Fibroblast of pulmonary artery (primary cell): ENCODE data around the gene GNAL.

ENCODE experiments used
- DNase-seq: peaks from one replicate; pipeline ENCODE4 v3.0.0-alpha.2; 2010; ENCODE audit warnings: low read depth
- H3K4me3 ChIP-seq: replicated peaks from 2 replicates; pipeline ENCODE4 v1.5.1; 2011; ENCODE audit warnings: low read depth, mild to moderate bottlenecking, control low read depth, low read length, moderate library complexity
- TF ChIP-seq, protein P1 (sequence below): IDR thresholded peaks from 2 replicates; pipeline ENCODE4 v1.5.1; 2011; ENCODE audit warnings: mild to moderate bottlenecking, control low read depth, low read length, inconsistent platforms; ENCODE audit errors: missing control alignments

The GNAL gene

DNA sequence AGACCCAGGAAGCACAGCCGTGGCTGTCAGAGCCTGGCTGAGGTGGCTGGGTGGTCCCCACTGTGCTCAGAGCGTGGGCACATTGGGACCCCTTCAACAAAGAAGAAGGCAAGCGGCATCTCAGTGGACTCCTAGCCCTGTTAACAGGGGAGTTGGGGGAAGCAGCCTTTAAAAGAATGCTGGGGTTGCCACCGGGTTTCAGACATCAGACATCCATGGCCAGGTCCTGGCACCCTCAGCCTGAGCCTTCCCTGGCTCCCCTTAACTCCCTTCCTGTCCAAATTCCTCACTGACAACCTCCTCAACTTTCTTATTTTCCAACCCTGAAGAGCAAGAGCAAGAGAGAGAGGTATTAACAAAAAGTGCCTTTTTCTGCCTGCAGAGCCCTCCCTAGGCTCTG, 24.8 kb upstream of the GNAL start:
- no peak for DNase-seq
- no peak overlapping the region for H3K4me3 ChIP-seq
- TF ChIP-seq, protein P1, sequence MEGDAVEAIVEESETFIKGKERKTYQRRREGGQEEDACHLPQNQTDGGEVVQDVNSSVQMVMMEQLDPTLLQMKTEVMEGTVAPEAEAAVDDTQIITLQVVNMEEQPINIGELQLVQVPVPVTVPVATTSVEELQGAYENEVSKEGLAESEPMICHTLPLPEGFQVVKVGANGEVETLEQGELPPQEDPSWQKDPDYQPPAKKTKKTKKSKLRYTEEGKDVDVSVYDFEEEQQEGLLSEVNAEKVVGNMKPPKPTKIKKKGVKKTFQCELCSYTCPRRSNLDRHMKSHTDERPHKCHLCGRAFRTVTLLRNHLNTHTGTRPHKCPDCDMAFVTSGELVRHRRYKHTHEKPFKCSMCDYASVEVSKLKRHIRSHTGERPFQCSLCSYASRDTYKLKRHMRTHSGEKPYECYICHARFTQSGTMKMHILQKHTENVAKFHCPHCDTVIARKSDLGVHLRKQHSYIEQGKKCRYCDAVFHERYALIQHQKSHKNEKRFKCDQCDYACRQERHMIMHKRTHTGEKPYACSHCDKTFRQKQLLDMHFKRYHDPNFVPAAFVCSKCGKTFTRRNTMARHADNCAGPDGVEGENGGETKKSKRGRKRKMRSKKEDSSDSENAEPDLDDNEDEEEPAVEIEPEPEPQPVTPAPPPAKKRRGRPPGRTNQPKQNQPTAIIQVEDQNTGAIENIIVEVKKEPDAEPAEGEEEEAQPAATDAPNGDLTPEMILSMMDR, result no peak

DNA sequence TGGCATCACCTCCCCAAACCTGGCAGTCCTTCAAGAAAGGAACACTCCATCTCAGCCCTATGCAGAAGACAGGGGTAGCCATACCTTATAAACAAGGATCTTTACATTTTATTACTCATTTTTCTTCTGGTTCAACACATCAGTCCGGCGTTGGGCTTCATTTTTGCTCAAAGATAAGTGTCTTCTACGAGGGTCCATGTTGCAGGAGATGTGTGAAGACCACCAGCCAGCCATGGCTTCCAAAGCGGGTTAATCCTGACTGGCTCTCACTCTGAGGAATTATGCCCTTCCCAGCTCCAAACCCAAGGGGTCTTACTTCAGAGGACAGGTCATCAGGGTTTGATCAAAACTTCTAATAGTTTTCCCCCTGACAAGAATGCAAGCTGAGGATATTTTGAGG, 23.9 kb upstream of the GNAL start:
- TF ChIP-seq, protein P1, result no peak
- no peak overlapping the region for H3K4me3 ChIP-seq
- no peak for DNase-seq

DNA sequence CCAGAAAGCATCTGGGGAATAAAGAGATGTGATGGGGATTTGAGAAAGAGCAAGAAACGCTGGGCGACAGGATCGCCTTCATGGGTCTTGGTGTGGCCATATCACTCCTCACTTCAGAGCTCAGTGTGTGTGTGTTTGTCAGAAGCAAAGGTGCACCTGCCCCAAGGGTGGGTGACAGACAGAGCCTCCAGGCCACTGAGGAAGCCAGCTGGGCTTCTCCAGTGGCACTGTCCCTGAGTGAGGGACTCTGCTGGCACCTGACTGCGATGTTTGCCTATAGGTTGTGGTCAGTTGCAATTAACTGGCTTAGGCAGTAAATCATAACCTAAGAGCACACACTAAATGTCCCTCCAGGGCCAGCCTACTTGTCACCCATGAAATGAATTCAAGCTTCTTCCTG, 23.5 kb upstream of the GNAL start:
- TF ChIP-seq, protein P1, result no peak
- no peak for DNase-seq
- no peak overlapping the region for H3K4me3 ChIP-seq

DNA sequence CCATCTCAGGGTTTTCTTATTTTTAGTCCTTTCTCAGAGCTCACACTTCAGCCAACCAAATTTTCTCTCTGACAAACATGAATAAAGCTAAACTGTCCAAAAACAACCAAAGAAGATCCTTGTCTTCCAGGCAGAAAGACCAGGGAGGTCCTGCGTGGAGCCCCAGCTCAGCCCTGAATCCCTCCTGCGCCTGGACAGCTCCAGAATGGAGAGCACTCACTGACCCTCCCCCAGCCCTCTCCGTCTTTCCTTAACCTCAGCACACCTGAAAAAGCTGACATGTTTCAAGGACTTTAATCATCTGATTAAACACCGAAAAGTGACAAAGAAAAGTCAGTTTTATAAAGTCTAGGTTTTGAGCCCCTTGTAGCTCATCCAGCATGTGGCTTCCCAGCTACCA, 22.9 kb upstream of the GNAL start:
- no peak for DNase-seq

DNA sequence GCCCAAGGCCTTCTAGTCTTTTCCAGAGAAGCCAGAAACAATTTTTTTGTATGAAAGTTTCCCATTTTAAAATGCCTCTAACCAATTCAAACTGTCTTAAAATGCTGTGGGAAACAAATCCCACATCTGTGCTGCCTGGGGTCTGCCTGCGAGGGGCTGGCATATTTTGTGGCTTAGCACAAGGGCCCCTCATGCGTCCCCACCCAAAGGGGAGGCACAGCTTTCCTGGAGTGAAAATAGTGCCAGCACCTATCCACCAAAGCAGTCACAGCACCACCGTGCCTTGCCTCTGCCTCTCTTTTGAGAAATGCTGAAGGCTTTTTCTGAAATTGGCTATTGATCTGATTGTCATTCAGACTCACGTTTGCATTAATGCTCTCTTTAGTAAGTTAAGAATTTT, 22.2 kb upstream of the GNAL start:
- no peak for DNase-seq
- no peak overlapping the region for H3K4me3 ChIP-seq
- TF ChIP-seq, protein P1, result no peak

More for the DNA sequence above, 22.9 kb upstream of the GNAL start:
- H3K4me3 ChIP-seq, result no peak overlapping the region
- TF ChIP-seq, protein P1, result no peak

DNA sequence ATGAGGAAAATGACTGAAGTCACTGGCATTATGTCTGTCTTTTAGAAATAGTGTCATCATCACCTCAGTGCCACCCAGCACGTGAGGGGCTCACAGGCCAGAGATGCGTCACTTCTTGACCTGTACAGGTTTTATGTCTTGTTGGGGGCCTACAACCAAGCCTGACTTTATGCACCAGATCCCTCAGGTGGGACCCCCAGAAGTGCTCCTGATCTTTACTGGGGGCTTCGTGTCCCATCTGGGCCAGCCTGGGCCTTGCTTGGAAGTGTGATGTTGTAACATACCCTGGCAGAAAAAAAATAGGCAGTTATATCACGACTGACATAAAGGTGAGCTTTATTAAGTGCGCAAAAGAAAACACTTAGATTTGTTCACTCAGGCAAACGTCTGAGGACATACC, 21.5 kb upstream of the GNAL start:
- no peak for DNase-seq
- TF ChIP-seq, protein P1, result no peak
- H3K4me3 ChIP-seq, result no peak overlapping the region

DNA sequence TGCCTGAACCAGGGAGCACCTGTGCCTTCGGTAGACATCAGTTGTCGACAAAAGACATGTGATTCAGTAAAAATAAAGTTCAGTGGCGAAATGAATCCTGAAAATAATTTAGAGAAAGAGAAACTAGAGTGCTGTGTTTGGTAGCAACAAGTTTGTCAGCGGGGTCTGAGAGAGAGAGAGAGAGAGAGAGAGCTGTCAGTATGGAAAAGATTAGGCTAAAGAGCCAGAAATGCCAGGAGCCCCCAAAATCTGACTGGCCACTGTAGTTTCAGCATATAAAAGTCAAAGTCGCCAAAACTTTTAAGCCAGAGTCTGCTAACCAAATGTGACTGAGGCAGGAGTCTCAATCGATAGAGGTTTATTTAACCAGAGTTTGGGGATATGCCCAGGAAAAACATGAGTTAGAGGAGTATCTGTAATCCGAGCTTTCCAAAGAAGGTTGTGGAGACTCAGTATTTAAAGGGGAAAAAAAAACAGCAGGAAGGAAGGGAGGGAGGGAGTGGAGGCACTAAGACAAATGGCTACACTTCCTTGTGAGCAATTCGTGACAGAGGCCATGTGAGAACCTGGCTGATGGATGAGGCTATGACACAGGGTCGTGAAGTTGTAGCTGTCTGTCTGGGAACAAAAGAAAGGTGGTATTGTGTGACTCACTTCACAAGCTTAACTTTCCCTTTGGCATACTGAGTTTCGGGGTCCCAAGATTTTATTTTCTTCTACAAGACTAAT, 20.5 kb upstream of the GNAL start:
- no peak for DNase-seq
- H3K4me3 ChIP-seq, result no peak overlapping the region
- TF ChIP-seq, protein P1, result no peak
